Kidney (tissue), 14 donors: ENCODE data around the gene CMIP. TPM values are rescaled to one million over a fixed set of nuclear protein-coding genes. Genes with fewer than 3 reads are reported as not detected.

Experiments
- DNase-seq, 5 donors: peaks; one replicate each; pipeline ENCODE4 v3.0.0-alpha.2; 2013 to 2020
- FAIRE-seq: peaks from 2 replicates; lab custom pipeline; 2012; peaks lifted over from hg19 to GRCh38; lab: Jason Lieb, UNC
- H3K27ac ChIP-seq, 2 donors: one replicate each; pipeline ENCODE4 v1.7.0; 2013; ENCODE audit warnings: low read depth in 2 of 2, low read length in 2 of 2, inconsistent platforms in 1 of 2
- H3K27me3 ChIP-seq: one replicate; pipeline ENCODE4 v1.7.1; 2013; ENCODE audit warnings: low read length, inconsistent platforms; ENCODE audit not compliant: control insufficient read depth, insufficient read depth
- H3K36me3 ChIP-seq, 3 donors: one replicate each; pipeline versions ENCODE4 v1.7.0 to v1.7.1; 2013; ENCODE audit warnings: low read length in 3 of 3, control low read depth in 1 of 3, inconsistent platforms in 1 of 3; ENCODE audit not compliant: insufficient read depth in 3 of 3, control insufficient read depth in 2 of 3
- H3K4me1 ChIP-seq, 3 donors: one replicate each; pipeline versions ENCODE4 v1.7.0 to v1.7.1; 2013; ENCODE audit warnings: low read length in 3 of 3, inconsistent platforms in 1 of 3, low read depth in 1 of 3; ENCODE audit not compliant: control insufficient read depth in 2 of 3, insufficient read depth in 2 of 3
- H3K4me3 ChIP-seq, 3 donors: one replicate each; pipeline versions ENCODE4 v1.7.0 to v1.8.1; 2013; ENCODE audit warnings: low read length in 3 of 3, control low read depth in 1 of 3, inconsistent platforms in 1 of 3
- H3K9ac ChIP-seq, 3 donors: one replicate each; pipeline versions ENCODE4 v1.7.0 to v1.7.1; 2013; ENCODE audit warnings: low read length in 3 of 3, control low read depth in 1 of 3, inconsistent platforms in 1 of 3
- H3K9me3 ChIP-seq, 3 donors: one replicate each; pipeline versions ENCODE4 v1.7.0 to v1.7.1; 2013; ENCODE audit warnings: low read length in 3 of 3, control low read depth in 1 of 3, inconsistent platforms in 1 of 3; ENCODE audit not compliant: control insufficient read depth in 2 of 3, insufficient read depth in 1 of 3
- intact Hi-C: fragments of 100-400 bp; cut with DNase I; formaldehyde crosslinking; loops from one replicate; pipeline ENCODE4 v1.11.1; 2022
- polyA plus RNA-seq: library from polyadenylated mRNA; stranded (reverse); fragments of 350-450 nt; fragmentation: Illumina TruSeq; extraction: RNeasy Lipid Tissue Mini Kit (QIAGEN cat#74804); gene quantifications from one replicate; pipeline ENCODE4 v1.2.3, GENCODE V29; 2014; ENCODE audit warnings: low read depth, low replicate concordance; ENCODE audit not compliant: insufficient read depth
- total RNA-seq: library from RNA; stranded (reverse); fragmentation: NEBNext Ultra II Directional; extraction: Animal tissue kit (Norgen Biotek cat#: 25700); gene quantifications from one replicate; pipeline ENCODE4 v1.2.1, GENCODE V29; 2021
- TF ChIP-seq, protein P1 (sequence below): IDR thresholded peaks from 3 replicates; pipeline ENCODE4 v1.5.1; 2012; ENCODE audit warnings: mild to moderate bottlenecking, moderate library complexity, borderline replicate concordance; ENCODE audit not compliant: insufficient read depth; ENCODE audit errors: extremely low read depth
- donor health status: control.
- donor health status: control.
- donor health status: control.
- donor health status: control.
- donor health status: control.
- donor health status: DM: yes; HTN: yes; CAD: no.
- donor health status: Normal renal cell carcinoma (clear cell type).

CMIP gene
- total and polyA plus RNA-seq, 2 donors from 2014 or later = 16.6 to 65.7 TPM

DNA sequence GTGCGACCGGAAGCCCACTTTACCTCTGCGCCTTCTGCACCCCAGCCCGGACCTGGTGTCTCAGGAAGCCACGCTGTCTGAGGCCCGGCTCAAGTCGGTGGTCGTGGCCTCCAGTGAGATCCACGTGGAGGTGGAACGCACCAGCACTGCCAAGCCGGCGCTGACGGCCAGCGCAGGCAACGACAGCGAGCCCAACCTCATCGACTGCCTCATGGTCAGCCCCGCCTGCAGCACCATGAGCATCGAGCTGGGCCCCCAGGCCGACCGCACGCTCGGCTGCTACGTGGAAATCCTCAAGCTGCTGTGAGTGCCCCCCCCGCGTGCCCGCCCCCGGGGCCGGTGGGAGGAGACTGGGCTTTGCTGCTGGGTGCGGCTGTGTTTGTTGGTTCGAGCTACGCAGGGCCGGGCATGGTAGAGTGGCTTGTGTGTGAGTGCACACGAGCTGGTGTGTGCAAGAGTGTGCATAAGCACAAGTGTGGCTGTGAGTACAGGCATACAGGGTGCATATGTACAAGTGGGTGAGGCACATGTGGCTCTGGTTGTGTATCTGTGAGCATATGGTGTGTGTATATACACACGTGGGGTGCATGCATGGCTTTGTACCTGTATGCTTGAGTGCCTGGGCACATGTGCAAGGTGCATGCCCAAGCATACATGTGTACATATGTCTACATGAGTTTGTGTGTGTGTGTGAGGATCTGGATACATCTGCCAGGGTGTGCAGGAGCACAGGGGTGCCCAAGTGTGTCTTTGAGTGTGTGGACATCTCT is 233.9 kb downstream of the CMIP start:
- FAIRE-seq (no peak), DNase-seq (peak in 1 of 5 donors; percentile 68)
- Histone ChIP-seq H3K9me3 (no peaks in the 10 kb centered on the region), H3K27me3 (no peaks in the 10 kb centered on the region), H3K9ac (no peak overlapping the region), H3K27ac (no peak overlapping the region), H3K36me3 (peaks cover 8 to 29% (median 28%) of the 10 kb centered on the region in 3 donors), H3K4me3 (no peak overlapping the region), H3K4me1 (no peaks in the 10 kb centered on the region)
- intact Hi-C loops = no loop called here
- TF ChIP-seq, protein P1, sequence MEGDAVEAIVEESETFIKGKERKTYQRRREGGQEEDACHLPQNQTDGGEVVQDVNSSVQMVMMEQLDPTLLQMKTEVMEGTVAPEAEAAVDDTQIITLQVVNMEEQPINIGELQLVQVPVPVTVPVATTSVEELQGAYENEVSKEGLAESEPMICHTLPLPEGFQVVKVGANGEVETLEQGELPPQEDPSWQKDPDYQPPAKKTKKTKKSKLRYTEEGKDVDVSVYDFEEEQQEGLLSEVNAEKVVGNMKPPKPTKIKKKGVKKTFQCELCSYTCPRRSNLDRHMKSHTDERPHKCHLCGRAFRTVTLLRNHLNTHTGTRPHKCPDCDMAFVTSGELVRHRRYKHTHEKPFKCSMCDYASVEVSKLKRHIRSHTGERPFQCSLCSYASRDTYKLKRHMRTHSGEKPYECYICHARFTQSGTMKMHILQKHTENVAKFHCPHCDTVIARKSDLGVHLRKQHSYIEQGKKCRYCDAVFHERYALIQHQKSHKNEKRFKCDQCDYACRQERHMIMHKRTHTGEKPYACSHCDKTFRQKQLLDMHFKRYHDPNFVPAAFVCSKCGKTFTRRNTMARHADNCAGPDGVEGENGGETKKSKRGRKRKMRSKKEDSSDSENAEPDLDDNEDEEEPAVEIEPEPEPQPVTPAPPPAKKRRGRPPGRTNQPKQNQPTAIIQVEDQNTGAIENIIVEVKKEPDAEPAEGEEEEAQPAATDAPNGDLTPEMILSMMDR = no peak

DNA sequence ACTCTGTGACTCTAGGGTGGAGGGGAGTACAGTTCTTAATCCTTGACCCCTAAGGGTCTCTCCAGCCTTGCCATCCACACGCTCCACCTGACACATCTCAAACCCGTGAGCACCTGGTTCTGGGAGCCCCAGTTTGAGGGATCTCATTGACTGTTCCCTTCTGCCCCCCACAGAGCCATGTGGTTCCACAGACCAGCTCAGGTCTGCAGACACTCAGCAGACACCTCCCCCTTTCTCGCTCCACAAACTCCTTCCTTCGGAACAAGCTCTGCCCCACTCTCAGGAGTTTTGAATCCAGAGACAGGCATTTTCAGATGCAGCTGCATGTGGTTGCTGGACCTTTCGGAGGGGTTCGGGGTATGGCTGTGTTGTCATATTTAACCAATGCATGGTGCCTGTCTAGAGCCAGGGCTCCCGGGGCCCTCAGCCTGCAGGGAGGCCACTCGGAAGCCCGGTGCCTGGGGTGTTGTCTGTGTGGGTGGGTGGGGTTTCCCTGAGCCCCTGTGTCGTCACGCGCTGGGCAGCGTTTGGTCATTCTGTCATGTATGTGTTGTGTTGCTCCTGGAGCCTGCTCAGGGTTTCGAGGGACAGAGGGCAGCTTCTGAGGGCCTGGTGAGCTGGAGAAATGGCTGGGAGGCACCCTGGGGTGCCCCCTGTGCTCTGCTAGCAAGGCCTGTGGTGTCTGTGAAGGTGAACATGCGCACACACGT is 235.3 kb downstream of the CMIP start:
- H3K4me3 ChIP-seq = no peak overlapping the region
- no peaks in the 10 kb centered on the region for H3K4me1 ChIP-seq
- peaks cover 8 to 26% (median 25%) of the 10 kb centered on the region in 3 donors for H3K36me3 ChIP-seq
- H3K9ac ChIP-seq = no peak overlapping the region
- H3K27me3 ChIP-seq = no peaks in the 10 kb centered on the region
- intact Hi-C loops = no loop called here
- no peak overlapping the region for H3K27ac ChIP-seq
- TF ChIP-seq, protein P1 = no peak
- DNase-seq (peak in 1 of 5 donors; percentile 42), FAIRE-seq (no peak)
- H3K9me3 ChIP-seq = no peaks in the 10 kb centered on the region

DNA sequence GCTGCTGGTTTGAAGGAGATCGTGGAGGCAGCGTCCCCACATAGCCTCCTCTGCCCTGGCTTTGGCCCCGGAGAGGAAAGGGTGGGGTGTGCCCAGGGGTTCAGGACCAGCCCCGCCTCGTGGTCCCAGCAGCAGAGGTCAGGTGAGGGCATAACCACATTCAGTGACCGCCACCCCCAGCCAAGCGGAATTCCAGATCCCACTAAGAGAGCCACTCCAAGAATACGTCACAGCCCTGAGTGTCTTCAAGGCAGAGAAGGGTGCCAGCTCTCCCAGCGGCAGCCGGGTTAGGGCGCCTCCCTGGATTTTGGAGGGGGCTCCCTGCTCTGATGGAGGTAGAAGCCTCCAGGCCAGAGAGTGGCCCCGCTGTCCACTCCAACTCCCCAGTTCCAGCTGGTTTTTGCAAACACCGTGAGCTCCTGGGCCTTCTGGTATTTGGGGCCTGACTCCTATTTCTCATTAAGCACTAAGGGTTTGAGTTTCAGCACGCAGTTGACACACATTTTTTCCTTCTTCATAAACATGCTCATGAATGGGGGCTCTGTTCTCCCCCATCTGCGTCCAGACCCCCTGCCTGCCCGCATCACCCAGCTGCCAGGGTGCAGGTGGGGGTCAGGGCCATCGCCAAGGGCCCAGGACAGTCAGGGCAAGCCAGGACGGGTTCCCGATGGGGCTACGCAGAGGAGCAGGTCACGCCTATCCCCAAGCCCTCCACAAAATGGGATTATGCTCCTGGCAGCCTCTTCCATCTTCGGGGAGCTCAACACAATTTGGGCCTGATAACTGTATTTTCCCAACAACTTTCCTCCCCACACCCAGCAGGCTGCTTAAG is 236.1 kb downstream of the CMIP start:
- TF ChIP-seq, protein P1 = no peak
- Histone ChIP-seq H3K36me3 (peaks cover 8 to 26% (median 25%) of the 10 kb centered on the region in 3 donors), H3K9ac (peak overlapping the region in 1 of 3 donors; percentile 7), H3K27me3 (no peaks in the 10 kb centered on the region), H3K27ac (no peak overlapping the region), H3K4me1 (no peaks in the 10 kb centered on the region), H3K9me3 (no peaks in the 10 kb centered on the region), H3K4me3 (no peak overlapping the region)
- intact Hi-C loops = no loop called here
- DNase-seq = peak in 1 of 5 donors; percentile 67
- FAIRE-seq = no peak
